ENCODE measurements around the gene STXBP3. TPM values are rescaled to one million over a fixed set of nuclear protein-coding genes. Genes with fewer than 3 reads are reported as not detected.

The STXBP3 gene
- total RNA-seq, 1 experiment from 2014 or later, result 30.3 TPM

- H3K4me3 Mint-ChIP-seq (ENCODE audit: low read depth, unreplicated experiment), result no peak overlapping the region
- CTCF ChIA-PET, result no interaction called here
- TF ChIP-seq, protein P1, sequence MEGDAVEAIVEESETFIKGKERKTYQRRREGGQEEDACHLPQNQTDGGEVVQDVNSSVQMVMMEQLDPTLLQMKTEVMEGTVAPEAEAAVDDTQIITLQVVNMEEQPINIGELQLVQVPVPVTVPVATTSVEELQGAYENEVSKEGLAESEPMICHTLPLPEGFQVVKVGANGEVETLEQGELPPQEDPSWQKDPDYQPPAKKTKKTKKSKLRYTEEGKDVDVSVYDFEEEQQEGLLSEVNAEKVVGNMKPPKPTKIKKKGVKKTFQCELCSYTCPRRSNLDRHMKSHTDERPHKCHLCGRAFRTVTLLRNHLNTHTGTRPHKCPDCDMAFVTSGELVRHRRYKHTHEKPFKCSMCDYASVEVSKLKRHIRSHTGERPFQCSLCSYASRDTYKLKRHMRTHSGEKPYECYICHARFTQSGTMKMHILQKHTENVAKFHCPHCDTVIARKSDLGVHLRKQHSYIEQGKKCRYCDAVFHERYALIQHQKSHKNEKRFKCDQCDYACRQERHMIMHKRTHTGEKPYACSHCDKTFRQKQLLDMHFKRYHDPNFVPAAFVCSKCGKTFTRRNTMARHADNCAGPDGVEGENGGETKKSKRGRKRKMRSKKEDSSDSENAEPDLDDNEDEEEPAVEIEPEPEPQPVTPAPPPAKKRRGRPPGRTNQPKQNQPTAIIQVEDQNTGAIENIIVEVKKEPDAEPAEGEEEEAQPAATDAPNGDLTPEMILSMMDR (IDR thresholded peaks at IDR 0.05; ENCODE audit: unreplicated experiment), result no peak
- H3K27ac Mint-ChIP-seq (ENCODE audit: unreplicated experiment), result no peak overlapping the region
- H3K4me1 Mint-ChIP-seq (ENCODE audit: low read depth, unreplicated experiment), result peaks cover 7% of the 10 kb centered on the region
- intact Hi-C loops (cut with micrococcal nuclease; ENCODE audit: unreplicated experiment), result no loop called here
- no TSS peak for BruUV-seq (replicated peaks)
- H3K36me3 Mint-ChIP-seq (ENCODE audit: insufficient read depth, unreplicated experiment), result no peaks in the 10 kb centered on the region
- no peaks in the 10 kb centered on the region for H3K9me3 Mint-ChIP-seq (ENCODE audit: low read depth, unreplicated experiment)
- no peaks in the 10 kb centered on the region for H3K27me3 Mint-ChIP-seq (ENCODE audit: unreplicated experiment)
- DNase-seq, result no peak
These were observed 69.1 kb downstream of the STXBP3 start for GRCh38 chr1:108815566-108815965.

GRCh38 chr1:108816049-108816893, 69.8 kb downstream of the STXBP3 start:
- H3K9me3 Mint-ChIP-seq (ENCODE audit: low read depth, unreplicated experiment), result no peaks in the 10 kb centered on the region
- DNase-seq, result peak; percentile 33
- no peak overlapping the region for H3K4me3 Mint-ChIP-seq (ENCODE audit: low read depth, unreplicated experiment)
- peaks cover 7% of the 10 kb centered on the region for H3K4me1 Mint-ChIP-seq (ENCODE audit: low read depth, unreplicated experiment)
- intact Hi-C loops (cut with micrococcal nuclease; ENCODE audit: unreplicated experiment), result no loop called here
- H3K27me3 Mint-ChIP-seq (ENCODE audit: unreplicated experiment), result no peaks in the 10 kb centered on the region
- H3K27ac Mint-ChIP-seq (ENCODE audit: unreplicated experiment), result peak overlapping the region; percentile 55
- CTCF ChIA-PET, result no interaction called here
- TF ChIP-seq, protein P1 (IDR thresholded peaks at IDR 0.05; ENCODE audit: unreplicated experiment), result no peak
- H3K36me3 Mint-ChIP-seq (ENCODE audit: insufficient read depth, unreplicated experiment), result no peaks in the 10 kb centered on the region
- BruUV-seq (replicated peaks), result no TSS peak

DNA sequence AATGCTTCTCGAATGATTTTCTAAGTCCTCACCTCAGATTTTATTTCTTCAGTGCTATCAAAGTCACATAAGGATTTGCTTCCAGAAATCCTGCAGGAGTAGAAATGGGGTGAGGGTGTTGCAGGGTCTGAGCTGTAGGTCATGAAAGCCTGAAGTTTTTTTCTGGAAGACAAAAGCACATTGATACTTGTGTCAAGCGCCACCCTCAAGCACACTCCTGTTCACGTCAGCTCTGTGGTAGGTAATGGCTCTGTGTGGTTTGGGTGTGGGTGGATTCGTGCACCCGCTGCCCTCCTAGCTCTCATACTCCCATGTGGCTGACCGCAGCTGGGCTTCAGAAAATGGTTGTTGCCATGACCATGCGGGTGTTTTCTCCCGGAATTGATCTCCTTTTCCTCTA, 70.5 kb downstream of the STXBP3 start:
- CTCF ChIA-PET, result no interaction called here
- H3K27ac Mint-ChIP-seq (ENCODE audit: unreplicated experiment), result no peak overlapping the region
- TF ChIP-seq, protein P1 (IDR thresholded peaks at IDR 0.05; ENCODE audit: unreplicated experiment), result no peak
- H3K36me3 Mint-ChIP-seq (ENCODE audit: insufficient read depth, unreplicated experiment), result no peaks in the 10 kb centered on the region
- intact Hi-C loops (cut with micrococcal nuclease; ENCODE audit: unreplicated experiment), result no loop called here
- no TSS peak for BruUV-seq (replicated peaks)
- peak; percentile 26 for DNase-seq
- peaks cover 3% of the 10 kb centered on the region for H3K27me3 Mint-ChIP-seq (ENCODE audit: unreplicated experiment)
- H3K9me3 Mint-ChIP-seq (ENCODE audit: low read depth, unreplicated experiment), result no peaks in the 10 kb centered on the region
- no peak overlapping the region for H3K4me3 Mint-ChIP-seq (ENCODE audit: low read depth, unreplicated experiment)
- peaks cover 7% of the 10 kb centered on the region for H3K4me1 Mint-ChIP-seq (ENCODE audit: low read depth, unreplicated experiment)

- DNase-seq, result no peak
- no peak overlapping the region for H3K4me3 Mint-ChIP-seq (ENCODE audit: low read depth, unreplicated experiment)
- TF ChIP-seq, protein P1 (IDR thresholded peaks at IDR 0.05; ENCODE audit: unreplicated experiment), result no peak
- no peaks in the 10 kb centered on the region for H3K36me3 Mint-ChIP-seq (ENCODE audit: insufficient read depth, unreplicated experiment)
- H3K27ac Mint-ChIP-seq (ENCODE audit: unreplicated experiment), result no peak overlapping the region
- H3K9me3 Mint-ChIP-seq (ENCODE audit: low read depth, unreplicated experiment), result no peaks in the 10 kb centered on the region
- H3K27me3 Mint-ChIP-seq (ENCODE audit: unreplicated experiment), result peaks cover 10% of the 10 kb centered on the region
- CTCF ChIA-PET, result no interaction called here
- intact Hi-C loops (cut with micrococcal nuclease; ENCODE audit: unreplicated experiment), result no loop called here
- BruUV-seq (replicated peaks), result no TSS peak
- peaks cover 7% of the 10 kb centered on the region for H3K4me1 Mint-ChIP-seq (ENCODE audit: low read depth, unreplicated experiment)
These were observed 71.3 kb downstream of the STXBP3 start for GRCh38 chr1:108817811-108818210.
